Suppressor macrophage (primary cell): ENCODE data around the gene WNT7A.

Experiments
- DNase-seq, 4 experiments: peaks; one replicate each; pipeline ENCODE4 v3.0.0-alpha.2; 2020 to 2022

WNT7A gene

DNA sequence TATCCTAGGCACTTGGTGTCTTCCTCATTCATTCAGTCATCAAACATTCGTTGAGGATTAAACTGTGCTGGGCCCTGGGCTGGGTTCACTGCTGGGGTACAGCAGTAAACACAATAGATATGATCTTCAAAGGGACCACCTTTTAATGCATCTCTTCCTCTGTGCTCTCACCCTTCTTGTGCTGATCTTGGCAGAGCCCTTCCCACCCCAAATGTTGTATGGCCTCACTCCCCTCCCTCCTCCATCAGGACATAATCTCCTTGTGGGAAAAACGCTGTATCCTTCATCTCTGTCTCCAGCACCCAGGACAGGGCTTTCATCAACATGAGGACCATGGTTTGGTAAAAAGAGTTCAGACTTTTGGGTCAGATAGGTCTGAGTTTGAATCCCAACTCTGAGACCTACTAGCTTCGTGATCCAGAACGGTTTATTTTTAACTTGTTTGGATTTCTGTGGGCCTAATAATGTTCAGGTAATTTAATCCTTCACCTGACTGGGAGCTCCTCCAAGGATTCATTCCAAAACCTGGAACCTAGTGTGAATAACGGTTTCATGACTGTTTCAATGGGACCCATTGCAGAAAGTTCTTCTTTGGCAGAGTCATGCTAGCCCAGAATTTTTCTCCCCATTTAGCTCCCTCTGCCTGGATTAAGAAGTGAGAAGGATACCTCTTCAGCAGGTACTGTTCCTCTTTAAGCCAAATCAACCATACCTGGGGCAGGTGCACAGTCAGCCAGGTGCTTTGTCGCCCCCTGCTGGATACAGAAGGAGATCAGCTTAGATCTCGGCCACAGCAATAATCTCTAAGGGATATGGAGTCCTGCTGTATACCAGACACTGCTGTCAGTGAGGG is 5.2 kb upstream of the WNT7A start:
- DNase-seq, result peak; percentile 20 to 37 (median 26)

- DNase-seq, result no peak
Observed at GRCh38 chr3:13883681-13884080, 3.8 kb upstream of the WNT7A start.

GRCh38 chr3:13882876-13883275 is 3.0 kb upstream of the WNT7A start:
- no peak for DNase-seq

GRCh38 chr3:13881536-13882410 is 1.9 kb upstream of the WNT7A start:
- no peak for DNase-seq

GRCh38 chr3:13880811-13881156 is 913 bp upstream of the WNT7A start:
- DNase-seq, result no peak

DNA sequence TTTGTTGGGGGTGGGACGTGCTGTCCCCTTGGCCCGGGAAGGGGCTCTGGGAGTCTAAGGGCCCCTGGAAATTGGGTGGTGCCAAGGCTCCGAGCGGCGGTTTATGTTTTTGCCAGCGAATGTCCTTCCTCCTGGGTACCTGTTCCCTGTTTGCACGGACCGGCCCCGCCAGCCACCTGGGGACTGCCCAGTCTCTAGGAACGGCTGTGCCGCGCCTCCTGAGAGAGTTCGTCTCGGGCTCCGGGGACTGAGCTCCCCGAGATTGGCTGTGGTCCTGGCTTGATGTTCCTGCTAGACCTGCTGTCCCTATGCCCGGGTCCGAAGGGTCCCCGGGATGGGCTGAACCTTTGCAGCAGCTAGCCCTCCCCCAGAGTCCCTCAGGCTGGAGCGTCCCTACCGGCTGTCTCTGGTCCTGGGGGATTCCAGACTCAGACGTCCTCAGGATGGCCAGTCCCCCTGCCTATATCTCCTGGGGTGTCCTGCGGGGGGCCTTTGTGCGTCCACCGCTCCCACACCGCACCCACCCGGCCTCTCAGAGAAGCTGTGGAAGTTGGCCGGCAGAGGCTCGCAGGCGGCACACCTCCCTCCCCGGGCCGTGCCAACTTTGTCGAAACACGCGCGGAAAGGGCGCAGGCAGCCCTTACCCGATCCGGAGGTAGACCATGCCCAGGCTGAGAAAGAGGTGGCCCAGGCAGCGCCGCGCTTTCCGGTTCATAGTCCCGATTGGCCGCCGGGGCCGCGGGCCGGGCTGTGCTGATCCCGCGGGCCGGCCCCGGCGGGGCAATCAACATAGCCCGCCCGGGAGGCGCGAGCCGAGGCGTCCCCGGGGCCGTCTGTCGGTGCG is 547 bp downstream of the WNT7A start:
- DNase-seq, result no peak

DNA sequence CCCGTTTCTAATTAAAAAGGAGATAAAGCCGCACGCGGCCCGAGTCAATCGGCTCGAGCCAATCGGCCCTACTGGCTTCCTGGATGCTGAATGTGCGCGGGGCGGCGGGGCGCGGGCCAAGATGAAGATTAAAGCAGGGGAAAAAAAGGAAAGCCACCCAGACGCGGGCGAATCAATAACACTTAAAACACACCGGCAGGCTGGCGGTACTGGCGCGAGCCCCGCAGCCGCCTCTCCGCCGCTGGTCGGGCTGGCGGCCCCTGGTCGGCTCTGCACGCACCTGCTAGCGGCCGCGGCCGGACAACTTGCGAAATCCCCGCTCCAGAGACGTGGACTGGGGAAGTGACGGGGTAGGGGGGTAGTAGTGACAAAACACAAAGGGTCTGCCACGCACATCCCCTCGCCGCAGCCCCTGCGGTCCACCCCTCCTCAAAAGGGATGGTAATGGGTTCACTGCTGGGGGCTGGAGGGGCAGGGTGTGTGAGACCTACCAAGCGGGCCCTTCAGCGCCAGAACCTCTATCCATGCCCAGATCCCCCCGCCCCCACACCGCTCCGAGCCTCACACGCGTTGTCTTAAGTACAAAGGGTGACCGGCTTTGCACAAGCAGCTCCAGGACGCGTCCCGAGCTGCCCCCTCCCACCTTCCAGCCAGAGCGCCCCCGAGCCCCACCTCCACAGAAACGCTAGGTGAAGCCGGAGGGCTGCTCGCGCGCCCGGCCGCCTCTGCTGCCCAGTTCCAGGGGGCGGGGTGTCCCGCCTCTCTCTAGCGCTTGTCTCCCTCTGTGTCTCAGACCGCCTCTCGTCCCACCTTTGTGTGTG is 1.4 kb downstream of the WNT7A start:
- peak in 1 of 4 experiments; percentile 29 for DNase-seq

GRCh38 chr3:13877911-13878280 is 2.0 kb downstream of the WNT7A start:
- no peak for DNase-seq

GRCh38 chr3:13876451-13877100 is 3.3 kb downstream of the WNT7A start:
- no peak for DNase-seq

- no peak for DNase-seq
Observed at GRCh38 chr3:13874891-13875290, 5.0 kb downstream of the WNT7A start.

GRCh38 chr3:13873818-13874217 is 6.1 kb downstream of the WNT7A start:
- DNase-seq, result no peak

GRCh38 chr3:13872451-13872850 is 7.4 kb downstream of the WNT7A start:
- DNase-seq, result no peak

DNA sequence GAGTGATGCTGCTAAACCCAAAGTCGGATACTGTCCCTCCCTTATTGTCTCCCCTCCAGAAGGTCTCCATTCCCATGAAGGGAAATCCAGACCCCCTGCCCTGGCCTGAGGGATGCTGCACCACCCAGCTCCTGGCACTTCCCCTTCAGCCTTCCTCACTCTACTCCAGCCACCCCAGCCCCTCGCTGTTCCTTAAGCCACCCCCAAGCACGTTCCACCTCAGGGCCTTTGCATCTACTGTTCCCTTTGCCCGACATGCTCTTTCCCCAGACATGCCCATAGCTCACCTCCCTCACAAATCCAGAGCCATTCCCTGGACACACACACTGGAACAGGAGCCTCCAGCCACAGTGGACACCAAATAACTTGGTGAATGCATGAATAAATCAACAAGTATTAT is 8.1 kb downstream of the WNT7A start:
- no peak for DNase-seq

DNA sequence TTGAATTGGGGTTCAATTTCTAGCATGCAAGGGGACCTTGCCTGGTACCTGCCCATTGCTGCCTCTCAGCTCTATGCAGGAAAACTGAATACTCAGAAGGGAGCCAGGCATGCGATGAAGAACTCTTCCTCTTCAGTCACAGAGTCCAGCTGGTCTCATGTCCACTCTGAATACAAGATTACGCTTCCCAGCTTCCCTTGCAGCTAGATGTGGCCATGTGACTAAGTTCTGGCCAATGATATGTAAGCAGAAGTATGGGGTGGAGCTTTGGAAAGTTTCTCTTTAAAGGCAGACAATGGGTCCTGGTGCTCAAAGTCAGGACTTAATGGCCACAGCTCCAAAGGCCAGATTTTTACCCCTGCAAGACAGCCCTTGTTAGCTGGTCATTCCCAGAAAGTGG is 9.0 kb downstream of the WNT7A start:
- no peak for DNase-seq

GRCh38 chr3:13869761-13870343 is 10.0 kb downstream of the WNT7A start:
- DNase-seq, result no peak

- DNase-seq, result no peak
Observed at GRCh38 chr3:13868844-13869724, 10.8 kb downstream of the WNT7A start.

GRCh38 chr3:13867732-13868131 is 12.1 kb downstream of the WNT7A start:
- no peak for DNase-seq

GRCh38 chr3:13866041-13866965 is 13.6 kb downstream of the WNT7A start:
- no peak for DNase-seq

DNA sequence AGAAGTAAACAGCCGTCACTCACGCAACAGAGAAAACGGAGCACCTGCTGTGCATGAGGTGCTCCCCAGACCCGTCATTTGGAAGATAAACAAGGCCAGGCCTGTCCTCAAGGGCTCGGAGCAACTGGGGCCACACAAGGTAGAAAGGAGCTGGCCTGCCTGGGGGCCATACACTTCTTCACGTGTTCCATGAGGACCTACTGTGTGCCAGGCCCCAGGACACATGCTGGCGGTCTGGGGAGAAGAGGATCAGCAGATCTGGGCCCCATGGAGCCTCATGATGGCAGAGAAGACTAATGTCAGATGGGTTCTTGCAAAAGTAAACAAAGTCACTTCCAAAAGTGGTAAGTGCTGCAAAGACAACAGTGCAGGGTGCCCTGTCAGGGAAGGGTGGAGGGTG is 14.3 kb downstream of the WNT7A start:
- no peak for DNase-seq
